BE2C (cell line): ENCODE results near the gene STAU1.

ENCODE experiments used
- DNase-seq: peaks from one replicate; pipeline ENCODE4 v3.0.0-alpha.2; 2020
- H3K27me3 ChIP-seq: fragments of 250-450 bp; sonication (Bioruptor Pico); 2 replicates; pipeline ENCODE4 v1.5.1; 2020; ENCODE audit warnings: mild to moderate bottlenecking
- H3K36me3 ChIP-seq: fragments of 250-450 bp; sonication (Bioruptor Pico); 2 replicates; pipeline ENCODE4 v1.5.1; 2020; ENCODE audit warnings: mild to moderate bottlenecking
- H3K4me1 ChIP-seq: fragments of 250-450 bp; sonication (Bioruptor Pico); 2 replicates; pipeline ENCODE4 v1.5.1; 2020
- H3K4me3 ChIP-seq: 2 replicates; pipeline ENCODE4 v1.5.1; 2011; ENCODE audit warnings: low read depth, low read length
- H3K9me3 ChIP-seq: fragments of 250-450 bp; sonication (Bioruptor Pico); 2 replicates; pipeline ENCODE4 v1.5.1; 2020
- CTCF ChIP-seq: IDR thresholded peaks from 2 replicates; pipeline ENCODE4 v1.5.1; 2012; ENCODE audit warnings: mild to moderate bottlenecking, low read depth, low read length

STAU1 gene

DNA sequence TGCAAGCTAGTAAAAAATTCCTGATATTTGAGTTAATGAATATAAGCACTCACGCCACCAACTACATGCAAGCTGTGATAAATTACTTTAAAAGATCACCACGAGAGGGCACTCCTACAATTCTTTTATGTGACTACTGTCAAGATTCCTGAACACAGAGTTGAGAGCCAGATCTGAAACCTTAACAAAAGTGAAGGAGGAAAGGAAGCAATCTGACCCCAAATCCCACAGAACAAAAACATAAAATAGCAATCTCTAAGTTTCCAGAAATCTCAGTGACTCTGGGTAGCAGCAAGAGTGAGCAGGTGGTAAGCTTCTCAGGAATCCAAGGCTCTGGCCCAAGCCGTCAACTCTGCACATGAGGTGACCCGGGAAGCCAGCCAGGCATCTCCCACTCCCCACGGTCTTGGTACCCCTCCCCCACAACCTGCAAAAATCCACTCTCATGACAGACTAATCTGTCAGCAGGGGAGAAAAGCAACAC lies 55.1 kb downstream of the STAU1 start:
- Histone ChIP-seq H3K27me3 (no peaks in the 10 kb centered on the region), H3K4me1 (0 out of 2 replicates have a peak, but pooled peaks cover 2% of the 10 kb centered on the region), H3K4me3 (no peak overlapping the region), H3K9me3 (no peaks in the 10 kb centered on the region), H3K36me3 (peaks cover 20% of the 10 kb centered on the region)
- DNase-seq = peak; percentile 37
- TF ChIP-seq CTCF = peak; percentile 56

- no peak for DNase-seq
- Histone ChIP-seq H3K36me3 (peaks cover 44% of the 10 kb centered on the region), H3K4me1 (no peaks in the 10 kb centered on the region), H3K9me3 (no peaks in the 10 kb centered on the region), H3K4me3 (no peak overlapping the region), H3K27me3 (no peaks in the 10 kb centered on the region)
- no peak for TF ChIP-seq CTCF
Measured at GRCh38 chr20:49123982-49124381, 64.2 kb downstream of the STAU1 start.

DNA sequence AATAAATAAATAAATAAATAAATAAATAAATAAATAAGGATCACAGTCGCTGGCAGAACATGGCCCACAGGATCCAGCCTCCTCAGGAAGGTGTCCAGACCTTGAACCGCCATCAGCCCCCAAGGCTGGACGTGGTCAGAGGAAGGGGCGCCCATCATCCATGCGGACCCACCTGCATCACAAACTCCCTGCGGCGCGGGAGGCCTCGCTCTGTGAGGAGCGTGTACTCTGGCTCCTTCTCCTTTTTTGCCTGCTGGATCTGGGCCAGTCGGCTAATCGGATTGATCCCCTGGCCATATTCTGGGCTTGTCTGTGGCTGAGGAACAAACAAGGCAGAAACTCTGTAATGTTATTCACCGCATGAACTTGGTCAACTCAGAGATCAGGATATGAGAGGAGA lies 65.2 kb downstream of the STAU1 start:
- Histone ChIP-seq H3K9me3 (no peaks in the 10 kb centered on the region), H3K4me1 (no peaks in the 10 kb centered on the region), H3K4me3 (no peak overlapping the region), H3K27me3 (no peaks in the 10 kb centered on the region), H3K36me3 (peaks cover 53% of the 10 kb centered on the region)
- no peak for DNase-seq
- TF ChIP-seq CTCF = no peak

GRCh38 chr20:49119988-49120387 lies 68.1 kb downstream of the STAU1 start:
- no peak for TF ChIP-seq CTCF
- DNase-seq = no peak
- Histone ChIP-seq H3K4me1 (no peaks in the 10 kb centered on the region), H3K36me3 (peaks cover 77% of the 10 kb centered on the region), H3K4me3 (no peak overlapping the region), H3K9me3 (no peaks in the 10 kb centered on the region), H3K27me3 (no peaks in the 10 kb centered on the region)

- no peak overlapping the region for H3K4me3 ChIP-seq
- H3K27me3 ChIP-seq = no peaks in the 10 kb centered on the region
- peaks cover 76% of the 10 kb centered on the region for H3K36me3 ChIP-seq
- no peak for TF ChIP-seq CTCF
- H3K4me1 ChIP-seq = no peaks in the 10 kb centered on the region
- DNase-seq = no peak
- no peaks in the 10 kb centered on the region for H3K9me3 ChIP-seq
Measured at GRCh38 chr20:49118307-49118706, 69.8 kb downstream of the STAU1 start.

GRCh38 chr20:49115564-49115963 lies 72.6 kb downstream of the STAU1 start:
- no peak for DNase-seq
- Histone ChIP-seq H3K9me3 (no peaks in the 10 kb centered on the region), H3K4me1 (no peaks in the 10 kb centered on the region), H3K27me3 (no peaks in the 10 kb centered on the region), H3K4me3 (no peak overlapping the region), H3K36me3 (peaks cover 75% of the 10 kb centered on the region)
- no peak for TF ChIP-seq CTCF
